OCI-LY3 (cell line): ENCODE results near the gene HNRNPH3.

Experiments
- H2AFZ ChIP-seq: fragments of 200-600, 300-600 bp; shearing (Covaris generic); 2 replicates; pipeline ENCODE4 v1.6.0; 2014; ENCODE audit warnings: antibody characterized with exemption, low read depth, low read length
- H3K27ac ChIP-seq: fragments of 200-600, 300-600 bp; sonication (generic); 2 replicates; pipeline ENCODE4 v1.5.1; 2014; ENCODE audit warnings: mild to moderate bottlenecking, low read length, moderate library complexity, mixed read lengths
- H3K27me3 ChIP-seq: fragments of 200-600, 300-600 bp; sonication (generic); 2 replicates; pipeline ENCODE4 v1.6.1; 2014; ENCODE audit warnings: low read depth, low read length, mixed read lengths
- H3K36me3 ChIP-seq: fragments of 200-600, 300-600 bp; sonication (generic); replicated peaks from 2 replicates; pipeline ENCODE3; 2014; ENCODE audit warnings: low read depth, low read length, mixed read lengths
- H3K4me1 ChIP-seq: fragments of 300-600, 200-600 bp; sonication (generic); 2 replicates; pipeline ENCODE4 v1.6.1; 2014; ENCODE audit warnings: low read length, mixed read lengths
- H3K4me2 ChIP-seq: fragments of 200-600, 300-600 bp; sonication (generic); 2 replicates; pipeline ENCODE4 v1.6.1; 2014; ENCODE audit warnings: low read length, mixed read lengths
- H3K4me3 ChIP-seq: fragments of 300-600, 200-600 bp; sonication (generic); 2 replicates; pipeline ENCODE4 v1.5.1; 2014; ENCODE audit warnings: antibody characterized with exemption, mild to moderate bottlenecking, low read length, moderate library complexity
- H3K79me2 ChIP-seq: fragments of 300-600, 200-600 bp; shearing (Covaris generic); 2 replicates; pipeline ENCODE4 v1.6.1; 2014; ENCODE audit warnings: mild to moderate bottlenecking, low read length, mixed read lengths
- H3K9ac ChIP-seq: fragments of 300-600, 200-600 bp; shearing (Covaris generic); 2 replicates; pipeline ENCODE4 v1.6.0; 2014; ENCODE audit warnings: mild to moderate bottlenecking, low read length, moderate library complexity
- H3K9me3 ChIP-seq: fragments of 200-600, 300-600 bp; shearing (Covaris generic); 2 replicates; pipeline ENCODE4 v1.6.1; 2014; ENCODE audit warnings: low read length, mixed read lengths; ENCODE audit not compliant: insufficient read depth
- H4K20me1 ChIP-seq: fragments of 200-600, 300-600 bp; sonication (generic); 2 replicates; pipeline ENCODE4 v1.6.1; 2016; ENCODE audit warnings: low read length, mixed read lengths; ENCODE audit not compliant: insufficient read depth
- CTCF ChIP-seq: fragments of 200-600, 300-600 bp; sonication (generic); IDR thresholded peaks from 2 replicates; pipeline ENCODE4 v1.5.1; 2014; ENCODE audit warnings: antibody characterized with exemption, low read length, low read depth
- EZH2phosphoT487 ChIP-seq: fragments of 200-600 bp; shearing (Covaris generic); IDR thresholded peaks from 2 replicates; pipeline ENCODE4 v1.6.1; 2018; ENCODE audit warnings: antibody characterized with exemption, mixed run types, low read depth

Gene HNRNPH3

GRCh38 chr10:68340358-68341080 lies 8.7 kb downstream of the HNRNPH3 start:
- Histone ChIP-seq H4K20me1 (peaks cover 37% of the 10 kb centered on the region), H3K27ac (no peak overlapping the region), H3K9me3 (no peaks in the 10 kb centered on the region), H3K27me3 (no peaks in the 10 kb centered on the region), H3K36me3 (peaks cover 52% of the 10 kb centered on the region), H2AFZ (no peak overlapping the region), H3K4me2 (no peak overlapping the region), H3K9ac (no peak overlapping the region), H3K79me2 (peaks cover 71% of the 10 kb centered on the region), H3K4me1 (peaks cover 16% of the 10 kb centered on the region), H3K4me3 (no peak overlapping the region)
- TF ChIP-seq CTCF (no peak), EZH2phosphoT487 (no peak)

GRCh38 chr10:68342909-68343516 lies 11.1 kb downstream of the HNRNPH3 start:
- H3K79me2 ChIP-seq, result peaks cover 46% of the 10 kb centered on the region
- H3K36me3 ChIP-seq, result peaks cover 48% of the 10 kb centered on the region
- no peak overlapping the region for H2AFZ ChIP-seq
- H3K9me3 ChIP-seq, result no peaks in the 10 kb centered on the region
- no peaks in the 10 kb centered on the region for H3K27me3 ChIP-seq
- peaks cover 12% of the 10 kb centered on the region; the same call in 1 of the 2 replicates for H4K20me1 ChIP-seq
- H3K4me2 ChIP-seq, result no peak overlapping the region
- no peak for TF ChIP-seq CTCF
- TF ChIP-seq EZH2phosphoT487, result no peak
- no peaks in the 10 kb centered on the region for H3K4me1 ChIP-seq
- H3K27ac ChIP-seq, result no peak overlapping the region
- no peak overlapping the region for H3K4me3 ChIP-seq
- H3K9ac ChIP-seq, result no peak overlapping the region

- Histone ChIP-seq H3K9me3 (no peaks in the 10 kb centered on the region), H3K4me1 (no peaks in the 10 kb centered on the region), H3K4me3 (no peak overlapping the region), H3K27ac (no peak overlapping the region), H2AFZ (no peak overlapping the region), H3K27me3 (no peaks in the 10 kb centered on the region), H4K20me1 (0 out of 2 replicates have a peak, but pooled peaks cover 3% of the 10 kb centered on the region), H3K9ac (no peak overlapping the region), H3K79me2 (peaks cover 20% of the 10 kb centered on the region), H3K36me3 (peaks cover 31% of the 10 kb centered on the region), H3K4me2 (no peak overlapping the region)
- no peak for TF ChIP-seq EZH2phosphoT487
- TF ChIP-seq CTCF, result no peak
Measured at GRCh38 chr10:68345621-68346020, 13.8 kb downstream of the HNRNPH3 start.

GRCh38 chr10:68346774-68347173 lies 14.9 kb downstream of the HNRNPH3 start:
- Histone ChIP-seq H3K9ac (no peak overlapping the region), H3K27me3 (no peaks in the 10 kb centered on the region), H3K79me2 (peaks cover 9% of the 10 kb centered on the region; the same call in 1 of the 2 replicates), H3K4me2 (no peak overlapping the region), H2AFZ (no peak overlapping the region), H3K4me1 (no peaks in the 10 kb centered on the region), H3K9me3 (no peaks in the 10 kb centered on the region), H3K27ac (no peak overlapping the region), H3K36me3 (peaks cover 20% of the 10 kb centered on the region), H3K4me3 (no peak overlapping the region), H4K20me1 (no peaks in the 10 kb centered on the region)
- TF ChIP-seq CTCF (no peak), EZH2phosphoT487 (no peak)
